SK-N-SH treated with all-trans-retinoic acid at 6 μM for 48 hours (cell line): Measurements from ENCODE around the gene BRMS1.

ENCODE experiments used
- ARNTL ChIP-seq: fragments of 450-650 bp; formaldehyde crosslinking; IDR thresholded peaks from 2 replicates; pipeline ENCODE4 v1.5.0; 2020; ENCODE audit warnings: low read depth, mild to moderate bottlenecking, moderate library complexity, borderline replicate concordance
- ESRRG ChIP-seq: fragments of 250-450 bp; sonication (Bioruptor Pico); IDR thresholded peaks from 2 replicates; pipeline ENCODE4 v1.6.1; 2021; ENCODE audit warnings: mild to moderate bottlenecking
- ISL1 ChIP-seq: fragments of 250-450 bp; sonication (Bioruptor Pico); IDR thresholded peaks from 2 replicates; pipeline ENCODE4 v2.1.2; 2022; ENCODE audit warnings: mild to moderate bottlenecking, moderate library complexity
- PATZ1 ChIP-seq: fragments of 250-450 bp; sonication (Bioruptor Pico); IDR thresholded peaks from 2 replicates; pipeline ENCODE4 v1.8.0; 2020; ENCODE audit warnings: mild to moderate bottlenecking, moderate library complexity, borderline replicate concordance
- POU6F1 ChIP-seq: fragments of 250-450 bp; sonication (Bioruptor Pico); IDR thresholded peaks from 2 replicates; pipeline ENCODE4 v1.8.0; 2021; ENCODE audit warnings: low read depth, mild to moderate bottlenecking, moderate library complexity, borderline replicate concordance
- RARB ChIP-seq: fragments of 250-450 bp; sonication (Bioruptor Pico); IDR thresholded peaks from 2 replicates; pipeline ENCODE4 v1.8.0; 2021; ENCODE audit warnings: mild to moderate bottlenecking, moderate library complexity
- TSHZ2 ChIP-seq: fragments of 250-450 bp; sonication (Bioruptor Pico); IDR thresholded peaks from 2 replicates; pipeline ENCODE4 v1.5.0; 2020; ENCODE audit warnings: mild to moderate bottlenecking, moderate library complexity
- ZFP30 ChIP-seq: fragments of 450-650 bp; formaldehyde crosslinking; IDR thresholded peaks from 2 replicates; pipeline ENCODE4 v1.5.0; 2022; ENCODE audit warnings: mild to moderate bottlenecking, moderate library complexity

GRCh38 chr11:66325263-66325671 lies 19.6 kb downstream of the BRMS1 start:
- no peak for TF ChIP-seq POU6F1 (CRISPR knock-in tag)
- TF ChIP-seq RARB (CRISPR knock-in tag): no peak
- TF ChIP-seq ISL1: no peak
- no peak for TF ChIP-seq TSHZ2
- TF ChIP-seq ESRRG: no peak
- TF ChIP-seq ZFP30: no peak
- TF ChIP-seq PATZ1: no peak
- no peak for TF ChIP-seq ARNTL
